PFSK-1 (cell line): ENCODE measurements around the gene CMIP.

ENCODE experiments used
- POLR2AphosphoS5 ChIP-seq: IDR thresholded peaks from 2 replicates; pipeline ENCODE4 v1.6.1; 2012; ENCODE audit warnings: low read depth, mild to moderate bottlenecking, control low read depth, low read length, moderate library complexity
- SIN3A ChIP-seq: IDR thresholded peaks from 2 replicates; pipeline ENCODE4 v1.6.1; 2012; ENCODE audit warnings: mild to moderate bottlenecking, low read length, moderate library complexity, borderline replicate concordance; ENCODE audit not compliant: insufficient read depth
- TAF1 ChIP-seq: IDR thresholded peaks from 2 replicates; pipeline ENCODE4 v1.6.1; 2012; ENCODE audit warnings: low read length, control low read depth, borderline replicate concordance; ENCODE audit not compliant: insufficient read depth

GRCh38 chr16:81616321-81617020 is 171.9 kb downstream of the CMIP start:
- TF ChIP-seq POLR2AphosphoS5 (no peak), TAF1 (no peak), SIN3A (no peak)
